Fibroblast of skin of right biceps (primary cell): ENCODE measurements around the gene ZNRF1.

Experiments used
- DNase-seq: peaks from one replicate; pipeline ENCODE4 v3.0.0-alpha.2; 2013

Gene ZNRF1

DNA sequence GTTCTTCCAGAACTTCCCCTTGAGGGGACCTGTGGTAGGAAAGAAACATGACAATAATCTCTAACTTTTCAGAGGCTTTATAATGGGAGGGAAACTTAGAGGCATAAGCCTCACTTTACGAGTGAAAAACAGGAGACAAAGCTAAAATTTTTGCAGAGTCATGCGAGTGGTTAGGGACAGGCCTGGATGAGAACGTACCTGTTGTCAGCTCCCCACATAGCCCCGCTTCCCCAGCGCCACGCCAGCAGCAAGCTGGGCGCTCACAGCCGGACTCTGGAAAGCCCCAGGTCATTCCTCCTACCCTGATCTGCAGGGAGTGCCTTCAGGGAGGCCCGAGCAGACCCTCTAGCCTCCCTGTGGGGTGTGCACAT lies 64.1 kb downstream of the ZNRF1 start:
- DNase-seq: no peak

DNA sequence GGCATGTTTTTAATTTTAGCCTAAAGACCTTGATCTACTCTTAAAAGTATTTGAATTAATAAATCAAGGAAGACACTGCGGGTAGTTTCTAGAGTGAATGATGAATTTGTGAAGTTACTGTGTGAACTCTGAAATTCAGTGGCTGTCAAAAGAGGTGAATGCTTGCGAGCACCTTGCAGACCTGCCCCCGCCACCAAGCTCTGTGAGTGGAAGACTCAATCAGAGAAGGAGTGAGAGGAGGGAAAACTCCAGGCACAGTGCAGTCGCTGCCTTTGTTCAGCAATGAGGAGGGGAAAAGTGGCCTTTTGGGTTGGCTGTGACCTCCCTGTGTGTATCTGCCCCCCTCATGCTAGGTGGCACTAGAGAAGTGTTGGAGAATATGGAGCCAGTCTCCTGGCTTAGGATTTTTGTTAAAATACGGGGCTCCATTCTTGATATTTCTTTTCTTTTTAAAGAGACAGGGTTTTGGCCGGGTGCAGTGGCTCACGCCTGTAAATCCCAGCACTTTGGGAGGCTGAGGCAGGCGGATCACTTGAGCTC lies 64.8 kb downstream of the ZNRF1 start:
- no peak for DNase-seq

DNA sequence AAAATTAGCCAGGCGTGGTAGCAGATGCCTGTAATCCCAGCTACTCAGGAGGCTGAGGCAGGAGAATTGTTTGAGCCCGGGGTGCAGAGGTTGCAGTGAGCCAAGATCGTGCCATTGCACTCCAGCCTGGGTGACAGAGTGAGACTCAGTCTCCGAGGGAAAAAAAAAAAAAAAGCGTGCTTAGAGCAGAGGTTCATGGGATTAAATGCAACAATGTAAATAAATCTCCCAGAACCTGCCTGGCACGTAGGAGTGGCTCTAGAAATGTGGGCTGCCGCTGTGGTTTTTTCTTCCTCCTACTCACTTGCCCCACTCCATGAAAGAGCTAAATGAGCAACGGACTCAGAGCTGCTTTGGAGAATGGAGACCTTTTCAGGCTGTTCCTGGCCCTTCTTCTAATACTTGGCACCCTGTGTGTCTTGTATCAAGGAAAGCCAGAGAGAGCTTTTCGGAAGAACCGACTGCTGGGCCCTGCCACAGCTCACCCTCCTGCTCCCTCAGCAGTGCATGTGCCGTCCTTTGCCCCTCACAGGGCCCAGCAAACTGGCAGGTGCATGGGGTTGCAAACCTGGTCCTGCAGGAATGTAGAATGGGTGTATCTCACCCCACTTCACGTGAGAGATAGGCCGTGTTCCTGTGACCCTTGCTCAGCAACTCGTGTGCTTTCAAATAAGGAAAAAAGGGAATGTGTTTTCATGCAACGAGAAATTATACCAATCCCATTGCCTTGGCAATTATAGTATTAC lies 65.8 kb downstream of the ZNRF1 start:
- no peak for DNase-seq

DNA sequence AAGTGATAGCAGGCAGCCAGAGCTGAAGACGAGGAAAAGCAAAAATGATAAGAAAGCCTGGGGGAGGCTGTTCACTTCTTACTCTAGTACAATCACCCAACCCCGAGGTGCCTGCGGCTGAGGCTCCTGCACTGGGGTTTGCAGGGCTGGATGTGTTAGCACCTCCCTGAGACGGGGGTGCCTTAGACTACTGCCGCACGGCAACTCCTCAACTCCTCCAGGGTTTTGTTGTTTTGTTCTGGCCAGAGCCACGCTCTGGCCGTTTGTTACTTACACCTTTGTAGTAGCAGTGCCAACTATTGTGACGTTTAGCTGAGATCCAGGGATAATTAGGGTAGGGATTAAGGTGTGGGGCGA lies 66.3 kb downstream of the ZNRF1 start:
- DNase-seq: no peak

DNA sequence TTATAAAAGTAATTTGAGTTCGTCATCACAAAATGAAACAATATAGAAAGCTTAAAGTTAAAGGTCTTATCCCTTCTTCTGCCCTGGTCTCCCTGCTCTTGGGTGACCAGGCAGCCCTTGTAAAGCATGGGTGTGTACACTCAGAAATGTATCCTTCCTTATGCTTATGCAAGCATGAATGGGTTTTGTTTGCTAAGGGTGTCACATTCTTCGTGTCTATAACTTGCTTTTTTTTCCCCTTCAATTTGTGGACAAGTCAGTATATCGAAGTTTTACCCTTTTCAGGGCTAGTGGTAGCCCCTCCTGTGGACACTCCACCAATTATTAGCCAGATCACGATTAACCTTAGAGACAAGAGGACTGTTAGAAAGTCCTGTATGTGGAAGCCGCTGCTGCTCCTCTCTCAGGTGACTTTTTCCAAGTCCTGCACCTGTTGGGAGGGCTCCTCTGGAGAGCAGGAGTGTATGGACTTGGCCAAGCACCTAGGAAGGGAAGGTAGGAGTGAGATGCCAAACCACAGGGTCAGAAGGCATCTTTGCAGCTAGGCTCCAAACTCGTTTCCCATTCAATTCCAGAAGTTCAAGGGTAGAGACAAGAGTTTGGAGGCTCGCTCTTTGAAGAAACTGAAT lies 66.8 kb downstream of the ZNRF1 start:
- no peak for DNase-seq

DNA sequence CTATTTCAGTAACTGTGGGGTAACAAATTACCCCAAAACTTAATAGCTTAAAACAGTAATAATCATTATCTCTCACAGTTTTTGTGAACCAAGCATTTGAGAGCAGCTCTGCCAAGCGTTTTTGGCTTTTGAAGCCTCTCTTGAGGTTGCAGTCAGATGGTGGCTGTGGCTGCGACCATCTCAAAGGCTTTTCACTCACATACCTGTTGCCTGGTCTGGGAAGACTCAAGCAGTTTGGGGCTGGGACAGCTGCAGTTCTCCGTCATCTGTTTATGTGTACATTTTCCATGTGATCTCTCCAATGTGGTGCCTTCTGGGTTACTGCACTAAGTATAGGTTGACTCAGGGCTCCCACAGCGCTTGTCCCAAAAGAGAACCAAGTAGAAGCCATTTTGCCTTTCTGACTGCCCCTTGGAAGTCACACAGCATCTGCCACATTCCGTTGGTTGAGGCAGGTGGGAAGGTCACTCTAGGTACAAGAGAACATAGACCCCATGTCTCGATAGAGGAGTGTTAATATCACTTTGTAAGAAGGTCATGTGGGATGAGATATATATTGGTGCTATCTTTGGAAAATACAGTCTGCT lies 68.1 kb downstream of the ZNRF1 start:
- DNase-seq: no peak

DNA sequence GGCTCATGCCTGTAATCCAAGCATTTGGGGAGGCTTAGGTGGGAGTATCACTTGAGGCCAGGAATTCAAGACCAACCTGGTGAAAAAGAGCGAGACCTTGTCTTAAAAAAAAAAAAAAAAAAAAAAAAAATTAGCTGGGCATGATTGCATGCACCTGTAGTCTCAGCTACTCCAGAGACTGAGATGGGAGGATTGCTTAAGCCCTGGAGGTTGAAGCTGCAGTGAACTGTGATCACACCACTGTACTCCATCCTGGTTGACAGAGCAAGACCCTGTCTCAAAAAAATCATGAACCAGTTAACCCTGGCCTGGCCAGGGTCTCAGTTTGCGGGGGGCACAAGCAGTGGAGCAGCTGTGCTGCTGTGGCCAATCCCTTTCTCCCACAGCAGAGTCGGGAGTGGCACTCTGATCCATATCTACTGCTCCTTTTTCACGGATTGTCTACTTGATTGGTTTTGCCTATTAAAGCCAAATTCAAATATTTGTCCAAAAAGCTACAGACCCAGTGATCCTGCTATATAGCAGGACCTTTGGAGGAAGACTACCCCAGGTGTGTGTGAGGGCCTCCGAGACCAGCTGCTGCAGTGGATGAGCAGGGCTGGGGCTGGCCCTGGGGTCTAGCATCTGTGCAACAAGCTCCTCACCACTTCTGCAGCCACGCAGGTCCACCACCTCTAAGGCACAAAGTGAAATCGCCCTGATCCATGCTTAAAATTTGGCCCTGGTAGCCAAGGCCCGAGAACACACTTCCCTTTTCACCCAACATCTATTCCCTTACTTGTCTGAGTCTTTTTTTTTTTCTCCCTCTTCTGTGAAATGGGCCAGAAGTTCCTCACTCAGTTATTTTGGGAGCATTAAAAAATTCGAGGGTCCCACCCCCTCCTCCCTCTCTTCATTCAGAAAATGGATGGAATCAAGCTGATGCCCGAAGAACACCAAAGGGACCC lies 69.5 kb downstream of the ZNRF1 start:
- DNase-seq: no peak

DNA sequence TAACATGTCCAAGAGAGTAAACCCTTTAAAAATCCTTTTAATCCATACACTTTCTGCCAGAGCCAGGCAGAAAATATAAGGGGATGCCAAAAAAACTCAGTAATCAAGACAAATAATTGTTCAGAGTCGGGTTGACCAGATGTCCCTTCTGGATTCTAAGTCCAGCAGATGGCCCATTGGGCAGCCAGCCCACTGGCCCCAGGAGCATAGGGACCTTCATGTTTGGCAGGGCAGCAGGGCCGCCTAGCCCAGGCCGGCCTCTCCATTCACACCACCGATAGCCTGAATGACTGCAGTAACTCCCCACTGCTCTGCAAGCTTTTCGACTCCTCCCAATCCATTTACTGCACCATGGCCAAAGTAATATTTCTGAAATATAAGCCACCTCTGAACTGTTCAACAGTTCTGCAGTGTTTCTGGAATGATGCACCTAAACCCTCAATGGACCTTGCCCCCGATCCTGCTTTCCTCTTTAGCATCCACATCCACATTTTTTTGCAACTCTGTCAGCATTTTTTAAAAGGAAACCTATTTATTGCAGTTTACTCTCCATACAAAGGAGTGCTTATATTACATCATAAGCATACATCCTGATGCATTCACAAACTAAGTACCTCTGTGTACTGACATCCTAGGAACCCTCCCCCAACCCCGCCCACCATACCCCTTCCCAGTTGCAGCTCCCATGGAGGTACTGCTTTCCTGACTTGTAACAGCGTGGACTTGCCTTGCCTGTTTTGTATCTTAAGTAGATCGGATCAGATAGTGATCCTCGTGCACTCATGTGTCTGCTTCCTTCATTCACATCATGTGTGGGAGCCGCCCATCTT lies 71.4 kb downstream of the ZNRF1 start:
- no peak for DNase-seq

DNA sequence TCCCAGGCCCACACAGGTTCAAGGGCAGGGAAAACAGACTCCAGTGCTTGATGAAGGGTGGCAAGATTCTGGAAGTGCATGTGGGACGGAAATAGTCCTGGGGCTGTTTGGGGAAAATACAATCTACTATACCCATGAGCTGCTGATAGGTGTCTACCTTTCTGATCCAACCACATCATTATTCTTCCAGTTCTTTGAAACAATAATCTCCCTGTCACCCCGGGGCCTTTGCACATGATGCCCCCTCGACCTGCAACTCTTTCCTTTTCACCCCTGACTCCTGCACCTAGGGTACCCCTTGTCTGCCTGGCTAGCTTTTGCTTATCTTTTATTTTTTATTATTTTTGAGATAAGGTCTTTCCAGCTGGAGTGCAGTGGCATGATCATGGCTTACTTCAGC lies 72.8 kb downstream of the ZNRF1 start:
- no peak for DNase-seq

DNA sequence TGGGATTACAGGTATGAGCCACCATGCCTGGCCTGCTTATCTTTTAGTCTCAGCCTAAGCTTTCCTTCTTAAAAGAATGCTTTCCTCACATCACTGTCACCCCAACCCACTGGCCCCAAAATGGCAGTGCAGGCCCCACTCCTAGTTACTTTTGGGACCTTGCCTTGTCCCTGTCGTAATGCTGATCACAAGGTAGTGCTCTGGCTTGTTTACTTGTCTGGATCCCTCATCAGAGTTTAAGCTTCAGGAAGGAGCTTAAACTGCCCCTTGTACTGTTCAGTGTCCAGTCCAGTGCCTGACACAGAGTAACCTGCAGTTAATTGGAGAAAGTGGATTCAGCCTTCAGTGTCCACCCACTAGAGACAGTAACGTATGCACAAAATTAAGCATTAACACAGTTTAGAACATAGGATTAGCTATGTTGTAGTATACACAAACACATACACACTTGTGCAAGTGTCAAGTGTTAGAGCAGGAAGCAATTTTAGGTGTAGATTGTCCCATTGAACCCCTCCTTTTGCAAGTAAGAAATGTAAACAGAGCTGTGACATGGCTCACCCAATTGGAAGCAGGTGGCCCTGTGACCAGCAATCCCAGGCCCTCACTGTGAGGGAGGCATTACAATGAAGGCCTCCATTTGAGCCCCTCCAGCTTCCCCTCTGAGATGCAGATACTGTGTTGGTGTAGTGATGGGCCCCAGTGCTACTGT lies 73.6 kb downstream of the ZNRF1 start:
- DNase-seq: no peak

DNA sequence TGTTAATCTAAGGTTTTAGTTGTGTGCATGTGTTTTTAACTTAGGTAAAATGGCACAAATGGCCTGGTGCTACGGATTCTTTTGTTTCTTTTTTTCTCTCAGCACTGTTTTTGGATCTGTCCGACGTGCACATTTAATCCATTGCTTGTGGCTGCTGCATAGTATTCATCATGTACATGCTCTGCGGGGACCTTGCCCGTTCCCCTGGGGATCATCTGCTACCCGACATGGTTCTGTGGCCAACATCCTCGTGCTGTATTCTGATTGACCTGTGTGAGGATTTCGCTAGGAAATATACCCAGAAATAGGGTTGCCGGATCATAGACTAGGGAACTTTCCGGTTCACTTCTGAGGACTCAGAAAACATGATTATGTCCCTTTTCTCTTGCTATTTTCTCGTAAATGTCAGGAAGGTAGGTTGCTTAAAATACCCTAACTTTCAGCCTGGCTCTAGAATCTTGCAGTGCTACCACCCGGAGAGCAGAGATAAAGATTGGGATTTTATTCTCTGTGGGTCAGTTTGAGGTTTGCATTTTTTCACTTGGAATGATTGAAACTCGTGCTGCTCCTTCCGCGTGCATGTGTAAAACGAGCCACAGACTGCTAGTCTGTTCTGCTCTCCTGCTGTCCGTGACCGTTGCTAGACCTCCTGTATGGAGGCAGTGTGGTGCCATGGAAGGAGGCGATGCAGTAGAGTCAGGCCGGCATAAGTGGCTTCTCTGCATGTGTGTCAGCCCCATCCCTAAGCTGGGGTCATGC lies 74.9 kb downstream of the ZNRF1 start:
- DNase-seq: no peak

DNA sequence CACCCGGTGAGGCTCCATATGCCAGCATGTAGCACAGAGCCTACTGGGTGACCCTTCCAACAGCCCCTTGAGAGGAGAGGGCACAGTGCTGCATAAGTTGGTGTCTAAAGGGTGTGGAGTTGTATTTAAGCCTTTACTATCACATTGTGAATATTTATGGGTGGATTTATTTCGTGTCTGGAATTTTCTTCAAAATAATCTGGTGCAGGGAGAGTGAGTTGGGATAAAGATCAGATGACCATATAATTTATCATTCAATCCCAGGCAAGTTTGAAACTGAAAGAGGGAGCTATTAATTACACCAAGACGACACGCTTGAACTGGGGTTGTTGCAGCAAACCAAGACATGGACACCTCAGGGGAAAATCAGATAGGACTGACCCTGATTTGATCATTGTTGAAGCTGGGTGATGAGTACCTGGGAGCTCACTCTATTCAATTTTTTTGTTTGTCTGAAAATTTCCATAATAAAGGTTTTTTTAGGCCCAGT lies 75.5 kb downstream of the ZNRF1 start:
- no peak for DNase-seq

DNA sequence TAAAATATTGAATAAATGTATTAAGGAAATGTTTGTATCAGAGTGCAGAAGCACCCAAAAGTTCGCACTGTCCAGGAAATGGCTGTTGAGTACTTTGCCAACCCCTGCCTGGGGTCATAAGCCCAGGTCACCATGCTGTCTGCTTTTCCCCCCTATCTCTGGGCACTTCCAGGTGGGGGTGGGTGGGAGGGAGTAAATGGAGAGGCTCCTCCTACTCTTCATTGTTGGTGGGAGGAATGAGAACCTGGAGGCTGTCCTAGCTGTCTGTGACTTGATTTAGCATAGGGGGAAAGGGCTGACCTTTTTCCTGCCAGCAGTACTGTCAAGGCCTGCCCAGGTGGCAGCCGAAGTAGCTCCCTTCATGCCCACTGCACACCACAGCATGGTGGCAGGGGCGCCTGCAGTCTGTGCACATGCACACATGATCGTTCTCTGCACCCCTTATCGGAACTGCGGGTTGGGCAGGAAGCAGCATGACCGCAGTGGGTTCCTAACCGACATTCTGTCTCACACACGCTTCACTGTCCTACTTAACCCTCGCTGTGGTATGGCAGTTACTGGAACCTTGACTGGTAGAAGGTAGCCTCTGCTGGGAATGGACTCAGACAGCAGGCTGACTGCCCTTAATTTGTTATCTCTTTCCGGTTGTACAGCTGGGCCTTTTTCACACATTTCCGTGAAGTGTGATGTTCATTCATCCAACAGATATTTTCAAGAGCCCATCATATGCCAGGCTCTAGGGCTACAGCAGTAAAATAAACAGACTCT lies 76.3 kb downstream of the ZNRF1 start:
- no peak for DNase-seq

DNA sequence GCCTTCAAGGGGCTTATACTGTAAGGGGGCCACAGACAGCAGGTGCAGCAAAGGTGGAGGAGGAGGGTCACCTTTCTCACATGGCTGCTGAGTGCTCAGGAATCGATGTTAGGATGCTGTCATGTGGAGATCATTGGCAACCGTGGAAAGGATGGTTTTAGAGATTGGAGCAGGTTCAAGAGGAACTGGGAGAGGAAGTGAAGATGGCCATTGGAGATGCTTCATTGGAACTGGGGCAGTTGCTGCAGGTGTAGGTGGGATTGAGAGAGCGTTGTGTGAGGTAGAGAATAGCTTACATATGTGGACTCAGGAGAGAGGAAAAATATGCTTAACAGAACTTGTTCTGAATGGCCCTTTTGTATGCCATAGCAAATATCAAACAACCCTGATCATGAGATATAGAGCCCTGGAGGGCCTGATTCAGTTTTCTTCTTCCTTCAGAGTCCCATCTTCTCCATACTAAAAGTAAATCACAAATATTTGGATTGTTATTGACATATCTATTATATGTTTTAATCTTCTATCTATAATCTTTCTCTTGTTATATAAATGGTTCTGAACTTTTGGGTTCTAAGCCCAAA lies 77.0 kb downstream of the ZNRF1 start:
- no peak for DNase-seq

DNA sequence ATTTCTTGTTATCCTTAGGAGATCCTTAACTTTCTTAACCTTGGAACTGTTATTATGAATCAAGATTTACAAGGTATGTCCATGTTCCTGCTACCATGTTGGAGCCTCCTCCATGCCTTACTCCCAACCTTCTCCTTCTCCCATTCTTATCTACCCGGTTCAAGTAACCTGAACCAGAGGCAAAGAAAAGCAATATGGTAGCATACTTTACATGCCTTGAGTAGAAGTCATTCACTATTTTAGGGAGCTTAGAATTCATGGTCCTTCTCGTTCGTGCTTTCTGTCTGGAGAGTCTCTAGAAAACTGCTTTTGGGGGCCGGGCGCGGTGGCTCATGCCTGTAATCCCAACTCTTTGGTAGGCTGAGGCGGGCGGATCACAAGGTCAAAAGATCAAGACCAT lies 80.1 kb downstream of the ZNRF1 start:
- no peak for DNase-seq

DNA sequence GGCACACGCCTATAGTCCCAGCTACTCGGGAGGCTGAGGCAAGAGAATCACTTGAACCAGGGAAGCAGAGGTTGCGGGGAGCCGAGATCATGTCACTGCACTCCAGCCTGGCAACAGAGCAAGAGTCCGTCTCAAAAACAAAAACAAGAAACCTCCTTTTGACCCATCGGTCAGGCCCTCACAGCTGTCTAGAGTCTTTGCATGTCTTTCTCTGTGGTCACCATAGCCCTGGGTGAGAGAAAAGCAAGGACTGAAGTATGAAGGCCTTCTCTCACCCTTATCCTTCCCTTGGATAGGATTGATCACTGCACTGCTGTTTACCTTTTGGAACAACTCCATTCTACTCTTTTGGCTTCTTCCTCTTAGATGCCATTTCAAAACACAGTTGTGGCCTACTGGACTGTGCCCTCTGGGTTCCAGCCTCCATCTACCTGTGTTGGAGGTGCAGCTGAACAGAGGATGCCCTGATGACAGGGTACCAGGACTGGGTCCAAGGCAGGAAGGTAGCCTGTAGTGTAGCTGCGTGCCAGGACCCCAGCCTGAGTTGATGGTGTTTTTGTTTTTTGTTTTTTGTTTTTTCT lies 80.6 kb downstream of the ZNRF1 start:
- DNase-seq: no peak

DNA sequence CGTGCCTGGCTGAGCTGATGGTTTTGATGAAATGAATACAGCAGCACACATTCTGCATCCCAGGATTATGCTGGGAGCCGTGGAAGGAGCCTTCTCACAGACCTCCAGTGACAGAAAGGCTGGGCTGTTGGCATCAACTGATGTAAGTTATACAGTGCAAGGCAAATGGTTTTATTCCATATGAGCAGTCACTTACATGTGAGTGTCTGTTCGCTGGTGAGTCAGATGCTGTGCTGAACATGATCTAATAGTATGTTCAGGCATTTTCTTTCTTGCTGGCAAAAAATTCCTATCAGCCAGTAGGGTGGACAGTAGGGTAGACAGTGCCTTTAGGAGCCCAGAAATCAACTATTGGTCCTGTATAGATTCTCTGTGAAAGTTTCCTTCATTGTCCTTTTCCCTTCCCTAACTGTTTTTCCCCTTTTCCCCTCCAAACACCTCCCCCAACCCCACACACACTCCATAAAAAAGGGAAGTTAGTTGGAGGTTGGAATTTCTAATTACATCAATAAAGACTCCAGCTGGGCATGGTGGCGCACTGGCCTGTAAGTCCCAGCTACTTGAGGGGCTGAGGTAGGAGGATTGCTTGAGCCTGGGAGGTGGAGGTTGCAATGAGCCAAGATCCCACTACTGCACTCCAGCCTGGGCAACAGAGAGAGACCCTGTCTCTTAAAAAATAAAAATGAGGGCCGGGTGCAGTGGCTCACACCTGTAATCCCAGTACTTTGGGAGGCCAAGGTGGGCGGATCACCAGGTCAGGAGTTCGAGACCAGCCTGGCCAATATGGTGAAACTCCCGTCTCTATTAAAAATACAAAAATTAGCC lies 81.6 kb downstream of the ZNRF1 start:
- DNase-seq: peak; percentile 81
